HCT116 (cell line): Measurements from ENCODE around the gene DMD.

Experiments used
- POLR2A ChIP-seq: IDR thresholded peaks from 2 replicates; pipeline ENCODE4 v1.7.0; 2011; ENCODE audit warnings: borderline replicate concordance; ENCODE audit not compliant: insufficient read depth, insufficient read length; ENCODE audit errors: extremely low read depth
- TF ChIP-seq, protein P1 (sequence below): IDR thresholded peaks from 2 replicates; pipeline ENCODE4 v1.6.1; 2012

DNA sequence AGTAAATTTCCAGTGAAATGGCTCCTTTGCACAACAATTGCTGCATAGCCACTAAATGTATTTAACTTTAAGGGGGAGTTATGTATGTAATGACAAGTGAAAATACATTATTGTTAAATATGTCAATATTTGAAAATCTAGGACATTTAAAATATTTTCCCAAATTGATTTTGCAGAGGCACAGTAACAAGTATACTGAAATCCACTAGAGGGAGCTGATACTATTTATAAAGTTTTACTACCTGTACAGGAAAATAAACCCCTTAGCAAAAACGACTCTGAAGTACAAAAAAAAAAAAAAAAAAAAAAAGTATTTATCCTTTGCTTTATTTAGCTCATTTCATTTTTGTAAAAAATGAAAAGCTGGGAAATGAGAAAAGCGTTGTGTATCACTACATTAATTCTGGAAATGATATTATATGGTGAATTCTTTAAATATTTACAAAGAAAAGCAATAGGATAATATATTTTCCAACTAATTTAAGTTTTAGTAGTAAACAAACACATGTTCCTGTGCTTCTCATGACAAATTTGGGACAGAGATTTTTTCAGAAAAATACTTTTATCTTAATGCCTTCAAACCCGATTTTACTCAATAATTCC, 727.7 kb downstream of the DMD start:
- TF ChIP-seq POLR2A, result no peak
- TF ChIP-seq, protein P1, sequence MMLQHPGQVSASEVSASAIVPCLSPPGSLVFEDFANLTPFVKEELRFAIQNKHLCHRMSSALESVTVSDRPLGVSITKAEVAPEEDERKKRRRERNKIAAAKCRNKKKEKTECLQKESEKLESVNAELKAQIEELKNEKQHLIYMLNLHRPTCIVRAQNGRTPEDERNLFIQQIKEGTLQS, result no peak
